Measurements from ENCODE around the gene TRIM22.

Gene TRIM22

DNA sequence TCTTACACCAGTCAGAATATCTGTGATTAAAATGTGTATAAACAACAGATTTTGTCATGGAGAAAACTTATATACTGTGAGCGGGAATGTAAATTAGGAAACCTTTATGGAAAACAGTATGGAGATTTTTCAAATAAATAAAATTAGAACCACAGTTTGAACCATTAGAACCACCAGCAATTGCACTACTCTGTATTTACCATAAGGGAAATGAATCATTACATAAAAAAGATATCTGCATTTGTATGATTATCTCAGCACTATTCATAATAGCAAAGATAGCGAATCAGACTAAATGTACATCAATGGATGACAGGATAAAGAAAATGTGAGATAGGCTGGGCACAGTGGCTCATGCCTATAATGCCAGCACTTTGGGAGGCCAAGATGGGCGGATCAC is 57.0 kb downstream of the TRIM22 start:
- no peak for DNase-seq (ENCODE audit: low read depth)

DNA sequence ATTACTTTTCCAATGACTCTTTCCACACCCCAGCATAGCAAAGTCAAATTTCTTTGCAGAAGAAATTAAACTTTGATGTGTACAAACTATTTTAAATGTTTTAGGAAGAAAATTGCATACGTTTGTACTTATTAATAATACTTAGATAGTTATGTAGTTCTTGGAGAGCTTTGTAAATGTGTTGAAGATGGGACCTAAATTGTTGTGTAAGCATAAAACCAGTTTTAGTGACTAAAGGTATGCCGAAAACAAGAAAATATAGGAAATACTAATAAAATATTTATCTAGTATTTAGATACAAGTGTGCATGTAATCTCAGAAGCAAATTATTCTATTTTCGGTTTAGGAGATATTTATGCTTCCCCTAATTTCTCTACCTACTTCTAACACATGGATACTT is 60.2 kb downstream of the TRIM22 start:
- no peak for DNase-seq (ENCODE audit: low read depth)

- no peak for DNase-seq (ENCODE audit: low read depth)
Measured at GRCh38 chr11:5753943-5754342, 64.4 kb downstream of the TRIM22 start, which contains the start of gene OR52N4. OR52N4 (plus strand) TSS chr11:5754243; CDS start chr11:5754741, 498 bp downstream.
